ENCODE results near the gene TSSK6.

Gene TSSK6

GRCh38 chr19:19544257-19544953 lies 29.1 kb upstream of the TSSK6 start:
- no peak for DNase-seq

- no peak for DNase-seq
Measured at GRCh38 chr19:19543640-19544039, 28.3 kb upstream of the TSSK6 start.

- no peak for DNase-seq
Measured at GRCh38 chr19:19543101-19543500, 27.8 kb upstream of the TSSK6 start.

GRCh38 chr19:19542507-19542906 lies 27.2 kb upstream of the TSSK6 start:
- no peak for DNase-seq

- DNase-seq = no peak
Measured at GRCh38 chr19:19541616-19542015, 26.3 kb upstream of the TSSK6 start.

- DNase-seq = peak; percentile 92
Measured at GRCh38 chr19:19540715-19541515, 25.6 kb upstream of the TSSK6 start.

GRCh38 chr19:19540064-19540714 lies 24.8 kb upstream of the TSSK6 start:
- DNase-seq = peak; percentile 89

- DNase-seq = no peak
Measured at GRCh38 chr19:19539698-19540063, 24.3 kb upstream of the TSSK6 start.

GRCh38 chr19:19538785-19539166 lies 23.4 kb upstream of the TSSK6 start:
- no peak for DNase-seq

- peak; percentile 55 for DNase-seq
Measured at GRCh38 chr19:19538061-19538784, 22.9 kb upstream of the TSSK6 start, which contains the start of gene CILP2. Gene CILP2 (plus strand): TSS chr19:19538265. CDS start chr19:19538350, 85 bp downstream.

- no peak for DNase-seq
Measured at GRCh38 chr19:19537075-19538048, 22.0 kb upstream of the TSSK6 start.

- no peak for DNase-seq
Measured at GRCh38 chr19:19535311-19536191, 20.2 kb upstream of the TSSK6 start.

GRCh38 chr19:19534556-19535265 lies 19.4 kb upstream of the TSSK6 start:
- no peak for DNase-seq

- no peak for DNase-seq
Measured at GRCh38 chr19:19533841-19534240, 18.5 kb upstream of the TSSK6 start.

- DNase-seq = no peak
Measured at GRCh38 chr19:19532806-19533701, 17.7 kb upstream of the TSSK6 start.

- DNase-seq = peak; percentile 90
Measured at GRCh38 chr19:19531951-19532805, 16.8 kb upstream of the TSSK6 start.

GRCh38 chr19:19530889-19531288 lies 15.5 kb upstream of the TSSK6 start:
- DNase-seq = no peak

- no peak for DNase-seq
Measured at GRCh38 chr19:19530423-19530804, 15.1 kb upstream of the TSSK6 start.

Data from activated CD4-positive, alpha-beta T cell treated with anti-CD3 and anti-CD28 coated beads for 48 hours (primary cell).